Kidney (tissue), 14 donors: ENCODE data around the gene LRATD1. TPM values are rescaled to one million over a fixed set of nuclear protein-coding genes. Genes with fewer than 3 reads are reported as not detected.

ENCODE experiments used
- DNase-seq, 5 donors: peaks; one replicate each; pipeline ENCODE4 v3.0.0-alpha.2; 2013 to 2020
- FAIRE-seq: peaks from 2 replicates; lab custom pipeline; 2012; peaks lifted over from hg19 to GRCh38; lab: Jason Lieb, UNC
- H3K27ac ChIP-seq, 2 donors: one replicate each; pipeline ENCODE4 v1.7.0; 2013; ENCODE audit warnings: low read depth in 2 of 2, low read length in 2 of 2, inconsistent platforms in 1 of 2
- H3K27me3 ChIP-seq: one replicate; pipeline ENCODE4 v1.7.1; 2013; ENCODE audit warnings: low read length, inconsistent platforms; ENCODE audit not compliant: control insufficient read depth, insufficient read depth
- H3K36me3 ChIP-seq, 3 donors: one replicate each; pipeline versions ENCODE4 v1.7.0 to v1.7.1; 2013; ENCODE audit warnings: low read length in 3 of 3, control low read depth in 1 of 3, inconsistent platforms in 1 of 3; ENCODE audit not compliant: insufficient read depth in 3 of 3, control insufficient read depth in 2 of 3
- H3K4me1 ChIP-seq, 3 donors: one replicate each; pipeline versions ENCODE4 v1.7.0 to v1.7.1; 2013; ENCODE audit warnings: low read length in 3 of 3, inconsistent platforms in 1 of 3, low read depth in 1 of 3; ENCODE audit not compliant: control insufficient read depth in 2 of 3, insufficient read depth in 2 of 3
- H3K4me3 ChIP-seq, 3 donors: one replicate each; pipeline versions ENCODE4 v1.7.0 to v1.8.1; 2013; ENCODE audit warnings: low read length in 3 of 3, control low read depth in 1 of 3, inconsistent platforms in 1 of 3
- H3K9ac ChIP-seq, 3 donors: one replicate each; pipeline versions ENCODE4 v1.7.0 to v1.7.1; 2013; ENCODE audit warnings: low read length in 3 of 3, control low read depth in 1 of 3, inconsistent platforms in 1 of 3
- H3K9me3 ChIP-seq, 3 donors: one replicate each; pipeline versions ENCODE4 v1.7.0 to v1.7.1; 2013; ENCODE audit warnings: low read length in 3 of 3, control low read depth in 1 of 3, inconsistent platforms in 1 of 3; ENCODE audit not compliant: control insufficient read depth in 2 of 3, insufficient read depth in 1 of 3
- CTCF ChIP-seq: IDR thresholded peaks from 3 replicates; pipeline ENCODE4 v1.5.1; 2012; ENCODE audit warnings: mild to moderate bottlenecking, moderate library complexity, borderline replicate concordance; ENCODE audit not compliant: insufficient read depth; ENCODE audit errors: extremely low read depth
- intact Hi-C: fragments of 100-400 bp; cut with DNase I; formaldehyde crosslinking; loops from one replicate; pipeline ENCODE4 v1.11.1; 2022
- polyA plus RNA-seq: library from polyadenylated mRNA; stranded (reverse); fragments of 350-450 nt; fragmentation: Illumina TruSeq; extraction: RNeasy Lipid Tissue Mini Kit (QIAGEN cat#74804); gene quantifications from one replicate; pipeline ENCODE4 v1.2.3, GENCODE V29; 2014; ENCODE audit warnings: low read depth, low replicate concordance; ENCODE audit not compliant: insufficient read depth
- total RNA-seq: library from RNA; stranded (reverse); fragmentation: NEBNext Ultra II Directional; extraction: Animal tissue kit (Norgen Biotek cat#: 25700); gene quantifications from one replicate; pipeline ENCODE4 v1.2.1, GENCODE V29; 2021
- donor health status: control.
- donor health status: control.
- donor health status: control.
- donor health status: control.
- donor health status: control.
- donor health status: DM: yes; HTN: yes; CAD: no.
- donor health status: Normal renal cell carcinoma (clear cell type).

The LRATD1 gene
- total and polyA plus RNA-seq, 2 donors from 2014 or later = 4.2 to 17.3 TPM

GRCh38 chr2:14661163-14661562 lies 28.6 kb downstream of the LRATD1 start:
- Histone ChIP-seq H3K27me3 (no peaks in the 10 kb centered on the region), H3K9me3 (no peaks in the 10 kb centered on the region), H3K36me3 (no peaks in the 10 kb centered on the region), H3K27ac (no peak overlapping the region), H3K4me3 (no peak overlapping the region), H3K9ac (no peak overlapping the region), H3K4me1 (no peaks in the 10 kb centered on the region)
- intact Hi-C loops = no loop called here
- FAIRE-seq (no peak), DNase-seq (no peak)
- no peak for TF ChIP-seq CTCF

GRCh38 chr2:14673351-14673875 lies 40.9 kb downstream of the LRATD1 start:
- intact Hi-C loops = no loop called here
- no peak overlapping the region for H3K27ac ChIP-seq
- no peak overlapping the region for H3K4me3 ChIP-seq
- no peaks in the 10 kb centered on the region for H3K4me1 ChIP-seq
- no peak for TF ChIP-seq CTCF
- FAIRE-seq (no peak), DNase-seq (no peak)
- H3K27me3 ChIP-seq = no peaks in the 10 kb centered on the region
- H3K36me3 ChIP-seq = no peaks in the 10 kb centered on the region
- no peak overlapping the region for H3K9ac ChIP-seq
- no peaks in the 10 kb centered on the region for H3K9me3 ChIP-seq

DNA sequence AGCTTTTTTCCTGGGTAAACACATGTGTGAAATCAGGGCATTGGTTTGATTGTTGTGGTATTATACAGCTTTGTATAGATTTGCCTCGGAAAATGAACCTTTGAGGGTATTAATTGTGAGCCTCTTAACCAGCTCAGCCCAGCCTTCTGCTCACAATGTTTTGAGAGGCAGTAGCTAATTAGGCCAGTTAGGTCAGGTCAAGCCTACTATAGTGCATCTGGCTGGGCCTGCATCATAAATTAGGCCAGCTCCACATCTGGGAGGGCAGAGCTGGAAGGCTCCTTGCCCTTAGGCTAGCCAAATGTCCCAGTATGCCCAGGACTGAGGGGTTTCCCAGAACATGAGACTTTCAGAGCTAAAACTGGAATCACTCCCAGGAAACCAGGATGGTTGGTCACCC lies 43.0 kb downstream of the LRATD1 start:
- Histone ChIP-seq H3K27ac (no peak overlapping the region), H3K9me3 (no peaks in the 10 kb centered on the region), H3K4me3 (no peak overlapping the region), H3K27me3 (no peaks in the 10 kb centered on the region), H3K4me1 (no peaks in the 10 kb centered on the region), H3K9ac (no peak overlapping the region), H3K36me3 (no peaks in the 10 kb centered on the region)
- DNase-seq (no peak), FAIRE-seq (no peak)
- intact Hi-C loops = no loop called here
- TF ChIP-seq CTCF = no peak

DNA sequence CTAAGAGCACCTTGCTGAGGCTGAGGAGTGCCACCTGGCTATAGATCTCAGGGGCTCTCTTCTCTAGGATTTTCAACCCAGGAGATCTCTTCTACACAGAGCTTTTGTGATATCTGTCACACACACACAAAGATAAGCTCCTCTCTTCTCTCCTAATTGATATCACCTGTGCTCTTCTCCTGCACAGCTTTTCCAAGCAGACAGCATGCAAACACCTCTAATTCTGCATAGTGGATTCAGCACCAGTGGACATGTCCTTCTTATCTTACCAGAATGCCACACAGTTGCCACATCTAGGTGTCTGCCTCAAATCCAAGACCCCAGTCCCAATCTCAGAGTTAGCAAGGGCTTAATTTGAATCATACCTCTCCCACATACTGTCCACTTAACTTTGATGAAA lies 43.9 kb downstream of the LRATD1 start:
- Histone ChIP-seq H3K27me3 (no peaks in the 10 kb centered on the region), H3K9ac (no peak overlapping the region), H3K4me1 (no peaks in the 10 kb centered on the region), H3K4me3 (no peak overlapping the region), H3K36me3 (no peaks in the 10 kb centered on the region), H3K9me3 (no peaks in the 10 kb centered on the region), H3K27ac (no peak overlapping the region)
- TF ChIP-seq CTCF = no peak
- intact Hi-C loops = no loop called here
- FAIRE-seq = no peak
- no peak for DNase-seq
